ENCODE results near the gene LRRC34. TPM values are rescaled to one million over a fixed set of nuclear protein-coding genes. Genes with fewer than 3 reads are reported as not detected.

LRRC34 gene
- total and polyA plus RNA-seq, 9 of the 15 experiments (the other 6 are each of a cell fraction or from before 2014, with no cell fraction given), result 0.17 to 0.30 TPM; not detected in 7

- TF ChIP-seq ARID3B (CRISPR knock-in tag; IDR thresholded peaks at IDR 0.05; ENCODE audit: borderline replicate concordance), result no peak
- peak; percentile 63 for TF ChIP-seq CC2D1A (IDR thresholded peaks at IDR 0.05)
- TF ChIP-seq PML (IDR thresholded peaks at IDR 0.05; ENCODE audit: low read length), result peak; percentile 79
- TF ChIP-seq ETS1 (conservative IDR thresholded peaks at IDR 0.05; ENCODE audit: control insufficient read depth, low read depth, low read length), result peak; percentile 63; the same call in 1 of the 2 replicates
- no peak for TF ChIP-seq PHTF2 (CRISPR knock-in tag; IDR thresholded peaks at IDR 0.05)
- no peak for TF ChIP-seq COPS2 (conservative IDR thresholded peaks at IDR 0.05)
- 0 out of 2 replicates have a peak, but pooled peaks have one; percentile 24 for TF ChIP-seq HMGXB4 (CRISPR knock-in tag; IDR thresholded peaks at IDR 0.05)
- no peak for TF ChIP-seq ADNP (tag; IDR thresholded peaks at IDR 0.05)
- TF ChIP-seq NFXL1 (CRISPR knock-in tag; IDR thresholded peaks at IDR 0.05), result no peak
- TF ChIP-seq ZNF318 (IDR thresholded peaks at IDR 0.05; ENCODE audit: borderline replicate concordance in 1 of 2, low read depth in 1 of 2), result no peak
- TF ChIP-seq ZSCAN32 (CRISPR knock-in tag; IDR thresholded peaks at IDR 0.05), result peak; percentile 47; the same call in 1 of the 2 replicates
- TF ChIP-seq PTRF (tag; IDR thresholded peaks at IDR 0.05), result no peak
- TF ChIP-seq NFIX (CRISPR knock-in tag; IDR thresholded peaks at IDR 0.05; ENCODE audit: low read depth), result no peak
- TF ChIP-seq NR1H2 (CRISPR knock-in tag; IDR thresholded peaks at IDR 0.05), result no peak
These were observed 47.7 kb downstream of the LRRC34 start, which contains the start of gene TERC (continued) for GRCh38 chr3:169764882-169765612.
